ENCODE results near the gene RFX4. TPM values are rescaled to one million over a fixed set of nuclear protein-coding genes. Genes with fewer than 3 reads are reported as not detected.

Gene RFX4
- total RNA-seq, 1 donor from 2014 or later = not detected

DNA sequence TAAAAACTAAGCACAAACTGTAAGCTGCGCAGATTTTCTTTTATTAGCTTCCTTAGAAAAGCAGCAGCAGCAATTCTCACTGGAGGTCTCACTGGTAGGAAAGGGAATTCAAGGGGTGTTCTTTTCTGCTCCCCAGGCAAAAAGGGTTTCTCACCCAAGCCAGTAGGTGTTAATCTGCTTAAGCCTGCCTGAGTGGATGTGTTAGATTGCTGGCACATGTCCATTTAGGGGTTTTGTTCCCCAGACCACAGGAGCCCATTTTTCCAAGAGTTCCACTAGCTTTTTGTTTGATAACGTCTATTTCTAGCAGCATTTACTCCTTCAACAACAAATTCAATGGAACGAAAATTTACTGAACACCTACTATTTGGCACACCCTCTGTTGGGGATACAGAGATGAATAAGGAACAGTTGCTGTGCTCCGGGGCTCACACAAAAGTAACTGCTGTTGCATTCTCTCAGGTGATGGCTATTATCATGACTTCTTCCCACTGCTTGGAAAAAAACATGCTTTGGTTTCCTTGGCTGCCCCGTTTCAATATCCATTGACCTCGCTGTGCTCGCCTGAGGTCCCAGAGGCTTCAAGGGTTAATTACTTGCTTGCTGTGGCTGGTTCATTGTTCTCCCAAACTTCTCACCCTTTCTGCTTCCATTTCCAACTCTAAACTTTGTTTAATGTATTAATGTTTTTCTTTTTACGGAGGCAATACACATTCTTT is 160.6 kb downstream of the RFX4 start:
- Mint-ChIP-seq H3K36me3 (ENCODE audit: insufficient read depth) (no peaks in the 10 kb centered on the region), H3K27me3 (peaks cover 12% of the 10 kb centered on the region), H3K4me1 (ENCODE audit: low read depth) (peaks cover 4% of the 10 kb centered on the region), H3K4me3 (ENCODE audit: low read depth) (no peak overlapping the region), H3K27ac (no peak overlapping the region), H3K9me3 (ENCODE audit: low read depth) (no peaks in the 10 kb centered on the region)
- no peak for DNase-seq (ENCODE audit: low spot score, unreplicated experiment)
- TF ChIP-seq, protein P1, sequence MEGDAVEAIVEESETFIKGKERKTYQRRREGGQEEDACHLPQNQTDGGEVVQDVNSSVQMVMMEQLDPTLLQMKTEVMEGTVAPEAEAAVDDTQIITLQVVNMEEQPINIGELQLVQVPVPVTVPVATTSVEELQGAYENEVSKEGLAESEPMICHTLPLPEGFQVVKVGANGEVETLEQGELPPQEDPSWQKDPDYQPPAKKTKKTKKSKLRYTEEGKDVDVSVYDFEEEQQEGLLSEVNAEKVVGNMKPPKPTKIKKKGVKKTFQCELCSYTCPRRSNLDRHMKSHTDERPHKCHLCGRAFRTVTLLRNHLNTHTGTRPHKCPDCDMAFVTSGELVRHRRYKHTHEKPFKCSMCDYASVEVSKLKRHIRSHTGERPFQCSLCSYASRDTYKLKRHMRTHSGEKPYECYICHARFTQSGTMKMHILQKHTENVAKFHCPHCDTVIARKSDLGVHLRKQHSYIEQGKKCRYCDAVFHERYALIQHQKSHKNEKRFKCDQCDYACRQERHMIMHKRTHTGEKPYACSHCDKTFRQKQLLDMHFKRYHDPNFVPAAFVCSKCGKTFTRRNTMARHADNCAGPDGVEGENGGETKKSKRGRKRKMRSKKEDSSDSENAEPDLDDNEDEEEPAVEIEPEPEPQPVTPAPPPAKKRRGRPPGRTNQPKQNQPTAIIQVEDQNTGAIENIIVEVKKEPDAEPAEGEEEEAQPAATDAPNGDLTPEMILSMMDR (IDR thresholded peaks at IDR 0.05; ENCODE audit: unreplicated experiment) = no peak

DNA sequence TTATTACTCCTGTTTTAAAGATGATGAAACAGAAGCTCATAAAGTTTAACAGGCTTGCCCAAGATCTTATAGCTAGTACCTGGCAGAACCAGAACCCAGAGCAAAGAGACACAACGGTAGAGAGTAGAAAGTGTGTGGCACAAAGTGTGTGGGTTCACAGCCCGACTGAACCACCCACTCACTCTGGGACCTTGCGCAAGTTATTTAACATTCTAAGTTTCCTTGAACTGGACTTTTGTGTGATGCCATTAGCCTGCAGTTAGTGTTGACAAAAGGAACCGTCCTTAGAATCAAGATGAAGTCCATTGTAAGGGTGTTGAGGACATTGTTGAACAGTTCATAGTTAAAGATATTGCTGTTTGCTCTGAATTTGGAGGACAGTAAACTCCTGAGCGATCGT is 161.8 kb downstream of the RFX4 start:
- Mint-ChIP-seq H3K27ac (no peak overlapping the region), H3K4me1 (ENCODE audit: low read depth) (peaks cover 4% of the 10 kb centered on the region), H3K27me3 (peaks cover 12% of the 10 kb centered on the region)

DNA sequence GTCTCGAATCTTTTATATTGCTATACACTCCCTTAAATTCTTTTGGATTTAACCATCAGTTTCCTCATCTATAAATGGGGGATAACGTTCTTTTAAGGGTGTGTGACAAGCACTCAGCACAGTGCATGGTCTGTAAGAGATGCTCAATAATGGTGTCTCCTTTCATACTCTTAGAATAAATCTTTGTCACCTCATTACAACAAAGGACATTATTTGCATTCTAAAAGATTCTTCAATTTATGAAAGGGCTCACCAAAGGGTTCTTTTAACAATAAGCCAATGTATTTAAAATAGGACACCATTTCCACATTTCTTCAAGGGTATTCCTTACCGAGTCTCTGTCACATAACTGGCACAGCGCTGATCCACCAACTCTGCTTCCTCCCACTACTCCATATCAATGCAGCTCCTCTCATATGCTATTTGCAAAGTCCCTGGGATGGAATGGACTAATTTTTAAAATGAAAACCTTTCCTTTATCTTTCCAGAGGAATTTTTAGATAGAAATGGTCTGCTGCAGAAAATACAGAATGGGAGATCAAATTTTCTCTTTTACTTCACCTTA is 162.5 kb downstream of the RFX4 start:
- Mint-ChIP-seq H3K27ac (no peak overlapping the region), H3K36me3 (ENCODE audit: insufficient read depth) (no peaks in the 10 kb centered on the region), H3K4me3 (ENCODE audit: low read depth) (no peak overlapping the region), H3K9me3 (ENCODE audit: low read depth) (no peaks in the 10 kb centered on the region), H3K4me1 (ENCODE audit: low read depth) (peaks cover 4% of the 10 kb centered on the region), H3K27me3 (peaks cover 12% of the 10 kb centered on the region)
- no peak for DNase-seq (ENCODE audit: low spot score, unreplicated experiment)
- TF ChIP-seq, protein P1 (IDR thresholded peaks at IDR 0.05; ENCODE audit: unreplicated experiment) = no peak

More for the DNA sequence above, 161.8 kb downstream of the RFX4 start:
- H3K36me3 Mint-ChIP-seq (ENCODE audit: insufficient read depth) = no peaks in the 10 kb centered on the region
- no peak for DNase-seq (ENCODE audit: low spot score, unreplicated experiment)
- TF ChIP-seq, protein P1 (IDR thresholded peaks at IDR 0.05; ENCODE audit: unreplicated experiment) = no peak
- H3K4me3 Mint-ChIP-seq (ENCODE audit: low read depth) = no peak overlapping the region
- no peaks in the 10 kb centered on the region for H3K9me3 Mint-ChIP-seq (ENCODE audit: low read depth)

DNA sequence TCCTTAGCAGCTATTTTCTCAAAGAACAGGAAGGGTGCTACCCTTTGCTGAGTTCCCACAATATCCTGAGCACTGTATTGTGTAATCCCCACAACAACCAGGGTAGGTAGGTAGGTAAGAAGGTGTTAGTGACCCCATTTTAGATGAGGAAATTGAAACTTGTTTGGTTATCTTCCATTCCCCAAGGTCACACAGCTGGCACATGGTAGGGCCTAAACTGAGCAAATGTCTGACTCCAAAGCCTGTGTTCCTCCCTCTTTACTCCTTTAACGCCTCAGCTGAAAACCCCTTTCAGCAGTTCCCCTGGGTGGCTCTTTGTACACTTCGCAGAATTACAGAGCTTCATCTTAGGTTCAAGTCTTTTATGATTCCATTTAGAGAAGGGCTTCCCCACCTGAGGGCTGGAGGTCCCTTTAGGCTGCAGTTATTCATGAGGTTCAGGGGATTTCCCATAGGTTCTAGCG is 165.2 kb downstream of the RFX4 start:
- H3K36me3 Mint-ChIP-seq (ENCODE audit: insufficient read depth) = no peaks in the 10 kb centered on the region
- no peak for DNase-seq (ENCODE audit: low spot score, unreplicated experiment)
- H3K27me3 Mint-ChIP-seq = peaks cover 7% of the 10 kb centered on the region
- no peak overlapping the region for H3K4me3 Mint-ChIP-seq (ENCODE audit: low read depth)
- H3K9me3 Mint-ChIP-seq (ENCODE audit: low read depth) = peaks cover 6% of the 10 kb centered on the region
- H3K27ac Mint-ChIP-seq = no peak overlapping the region
- TF ChIP-seq, protein P1 (IDR thresholded peaks at IDR 0.05; ENCODE audit: unreplicated experiment) = no peak
- H3K4me1 Mint-ChIP-seq (ENCODE audit: low read depth) = peaks cover 2% of the 10 kb centered on the region

DNA sequence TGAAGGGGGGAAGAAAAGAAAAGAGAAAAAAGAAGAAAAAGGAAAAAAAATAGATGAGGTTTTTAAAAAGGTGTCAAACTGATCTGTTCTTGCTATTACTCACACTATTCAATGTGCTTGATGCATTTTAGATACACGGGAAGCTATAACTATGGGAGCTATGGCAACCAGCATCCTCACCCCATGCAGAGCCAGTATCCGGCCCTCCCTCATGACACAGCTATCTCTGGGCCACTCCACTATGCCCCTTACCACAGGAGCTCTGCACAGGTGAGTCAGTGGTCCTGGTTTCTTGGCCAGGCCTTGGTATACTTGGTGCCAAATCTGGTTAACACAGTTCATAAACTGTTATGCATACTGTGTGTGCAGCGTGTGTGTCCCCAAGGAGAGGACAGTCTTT is 167.7 kb downstream of the RFX4 start:
- no peak for DNase-seq (ENCODE audit: low spot score, unreplicated experiment)
- Mint-ChIP-seq H3K4me3 (ENCODE audit: low read depth) (no peak overlapping the region), H3K27me3 (no peaks in the 10 kb centered on the region), H3K4me1 (ENCODE audit: low read depth) (no peaks in the 10 kb centered on the region), H3K27ac (no peak overlapping the region), H3K9me3 (ENCODE audit: low read depth) (peaks cover 6% of the 10 kb centered on the region), H3K36me3 (ENCODE audit: insufficient read depth) (no peaks in the 10 kb centered on the region)
- TF ChIP-seq, protein P1 (IDR thresholded peaks at IDR 0.05; ENCODE audit: unreplicated experiment) = no peak

Data from progenitor cell of endocrine pancreas (in vitro differentiated cells).